HUES64 (cell line): ENCODE data around the gene CRYBG2.

Experiments
- H3K27ac ChIP-seq: 2 replicates; pipeline ENCODE4 v1.7.0; 2013; ENCODE audit warnings: low read depth, low read length, inconsistent platforms
- H3K27me3 ChIP-seq: 2 replicates; pipeline ENCODE4 v1.6.1; 2013; ENCODE audit warnings: mild to moderate bottlenecking, low read length; ENCODE audit not compliant: insufficient read depth
- H3K36me3 ChIP-seq: 2 replicates; pipeline ENCODE4 v1.6.1; 2013; ENCODE audit warnings: mild to moderate bottlenecking, low read length; ENCODE audit not compliant: insufficient read depth
- H3K4me1 ChIP-seq: 2 replicates; pipeline ENCODE4 v1.6.1; 2013; ENCODE audit warnings: mild to moderate bottlenecking, low read length, moderate library complexity; ENCODE audit not compliant: insufficient read depth
- H3K4me3 ChIP-seq: 2 replicates; pipeline ENCODE4 v1.5.1; 2013; ENCODE audit warnings: mild to moderate bottlenecking, low read length, moderate library complexity
- H3K9ac ChIP-seq: 2 replicates; pipeline ENCODE4 v1.6.1; 2013; ENCODE audit warnings: mild to moderate bottlenecking, low read depth, low read length
- H3K9me3 ChIP-seq: 2 replicates; pipeline ENCODE4 v1.6.1; 2013; ENCODE audit warnings: low read depth, low read length; ENCODE audit not compliant: insufficient read depth
- WGBS: fragments of 150-250, 120-280 bp; methylation state at CpG from one replicate; pipeline ENCODE4 v1.1.7; 2013; ENCODE audit warnings: missing lambda C conversion rate; 5-methylcytosine and 5-hydroxymethylcytosine counted together

The CRYBG2 gene

GRCh38 chr1:26358411-26359384 lies 4.8 kb upstream of the CRYBG2 start:
- peak overlapping the region; percentile 59; the same call in 1 of the 2 replicates for H3K4me3 ChIP-seq
- no peaks in the 10 kb centered on the region for H3K9me3 ChIP-seq
- H3K27ac ChIP-seq: no peak overlapping the region
- peaks cover 39% of the 10 kb centered on the region for H3K27me3 ChIP-seq
- peaks cover 8% of the 10 kb centered on the region for H3K4me1 ChIP-seq
- H3K9ac ChIP-seq: no peak overlapping the region
- WGBS: 54% methylated on average over 15 of the region's 15 CpGs
- no peaks in the 10 kb centered on the region for H3K36me3 ChIP-seq

GRCh38 chr1:26357121-26357602 lies 3.2 kb upstream of the CRYBG2 start:
- WGBS: 75% methylated on average over 10 of the region's 10 CpGs
- H3K27me3 ChIP-seq: peaks cover 34% of the 10 kb centered on the region
- no peaks in the 10 kb centered on the region for H3K36me3 ChIP-seq
- H3K27ac ChIP-seq: no peak overlapping the region
- no peak overlapping the region for H3K9ac ChIP-seq
- no peak overlapping the region for H3K4me3 ChIP-seq
- H3K9me3 ChIP-seq: no peaks in the 10 kb centered on the region
- peaks cover 11% of the 10 kb centered on the region for H3K4me1 ChIP-seq

GRCh38 chr1:26356106-26356505 lies 2.2 kb upstream of the CRYBG2 start:
- H3K36me3 ChIP-seq: no peaks in the 10 kb centered on the region
- H3K9me3 ChIP-seq: no peaks in the 10 kb centered on the region
- H3K9ac ChIP-seq: no peak overlapping the region
- H3K4me3 ChIP-seq: no peak overlapping the region
- 93% methylated on average over 5 of the region's 5 CpGs for WGBS
- H3K27me3 ChIP-seq: peaks cover 24% of the 10 kb centered on the region
- no peak overlapping the region for H3K27ac ChIP-seq
- peaks cover 18% of the 10 kb centered on the region for H3K4me1 ChIP-seq

GRCh38 chr1:26354972-26355371 lies 1.0 kb upstream of the CRYBG2 start:
- H3K9ac ChIP-seq: no peak overlapping the region

GRCh38 chr1:26353210-26353859 lies 595 bp downstream of the CRYBG2 start:
- H3K4me3 ChIP-seq: no peak overlapping the region
- H3K27me3 ChIP-seq: no peaks in the 10 kb centered on the region
- H3K4me1 ChIP-seq: peaks cover 23% of the 10 kb centered on the region
- H3K36me3 ChIP-seq: no peaks in the 10 kb centered on the region
- H3K27ac ChIP-seq: no peak overlapping the region
- no peaks in the 10 kb centered on the region for H3K9me3 ChIP-seq
- H3K9ac ChIP-seq: no peak overlapping the region
- 91% methylated on average over 4 of the region's 4 CpGs for WGBS

More at GRCh38 chr1:26354972-26355371, 1.0 kb upstream of the CRYBG2 start:
- Histone ChIP-seq H3K9me3 (no peaks in the 10 kb centered on the region), H3K27ac (no peak overlapping the region), H3K4me3 (no peak overlapping the region), H3K27me3 (peaks cover 12% of the 10 kb centered on the region), H3K4me1 (peaks cover 30% of the 10 kb centered on the region), H3K36me3 (no peaks in the 10 kb centered on the region)
- WGBS: 90% methylated on average over 9 of the region's 9 CpGs

- WGBS: 83% methylated on average over 5 of the region's 5 CpGs
- Histone ChIP-seq H3K27ac (no peak overlapping the region), H3K36me3 (no peaks in the 10 kb centered on the region), H3K9ac (no peak overlapping the region), H3K27me3 (no peaks in the 10 kb centered on the region), H3K4me3 (no peak overlapping the region), H3K4me1 (peaks cover 23% of the 10 kb centered on the region), H3K9me3 (no peaks in the 10 kb centered on the region)
These were observed 1.6 kb downstream of the CRYBG2 start for GRCh38 chr1:26352338-26352679.

GRCh38 chr1:26351590-26352337 lies 2.2 kb downstream of the CRYBG2 start:
- Histone ChIP-seq H3K9ac (peak overlapping the region; percentile 56; the same call in 1 of the 2 replicates), H3K4me3 (no peak overlapping the region), H3K27ac (peak overlapping the region; percentile 88), H3K4me1 (peaks cover 23% of the 10 kb centered on the region), H3K9me3 (no peaks in the 10 kb centered on the region), H3K36me3 (no peaks in the 10 kb centered on the region), H3K27me3 (no peaks in the 10 kb centered on the region)
- whole genome bisulfite sequencing: 80% methylated on average over 12 of the region's 12 CpGs

GRCh38 chr1:26350701-26351589 lies 3.0 kb downstream of the CRYBG2 start:
- Histone ChIP-seq H3K4me3 (no peak overlapping the region), H3K27me3 (no peaks in the 10 kb centered on the region), H3K9me3 (no peaks in the 10 kb centered on the region), H3K36me3 (no peaks in the 10 kb centered on the region), H3K27ac (peak overlapping the region; percentile 88), H3K9ac (peak overlapping the region; percentile 56; the same call in 1 of the 2 replicates), H3K4me1 (peaks cover 23% of the 10 kb centered on the region)
- 57% methylated on average over 8 of the region's 9 CpGs for WGBS

- Histone ChIP-seq H3K9me3 (no peaks in the 10 kb centered on the region), H3K9ac (peak overlapping the region; percentile 56; the same call in 1 of the 2 replicates), H3K4me3 (no peak overlapping the region), H3K4me1 (peaks cover 23% of the 10 kb centered on the region), H3K27ac (peak overlapping the region; percentile 88), H3K27me3 (no peaks in the 10 kb centered on the region), H3K36me3 (no peaks in the 10 kb centered on the region)
- 74% methylated on average over 2 of the region's 2 CpGs for WGBS
These were observed 3.6 kb downstream of the CRYBG2 start for GRCh38 chr1:26350343-26350700.

GRCh38 chr1:26349877-26350244 lies 4.1 kb downstream of the CRYBG2 start:
- Histone ChIP-seq H3K27me3 (no peaks in the 10 kb centered on the region), H3K4me3 (no peak overlapping the region), H3K9me3 (no peaks in the 10 kb centered on the region), H3K27ac (peak overlapping the region; percentile 88), H3K4me1 (peaks cover 23% of the 10 kb centered on the region), H3K36me3 (no peaks in the 10 kb centered on the region), H3K9ac (no peak overlapping the region; the same call in 1 of the 2 replicates)
- WGBS: 87% methylated on average over 5 of the region's 5 CpGs
